ELR (cell line): ENCODE measurements around the gene CST3.
A peak's percentile ranks its signal among the peaks of the same experiment; 100 is the strongest.
"Not testable (repeated sequence)": the region's sequence is repeated elsewhere in the genome, so short reads cannot be mapped to it uniquely, and the experiment has no call there.

Experiments used
- DNase-seq: peaks from one replicate; pipeline ENCODE4 v3.0.0-alpha.2; 2015; ENCODE audit warnings: low read depth

The CST3 gene

DNA sequence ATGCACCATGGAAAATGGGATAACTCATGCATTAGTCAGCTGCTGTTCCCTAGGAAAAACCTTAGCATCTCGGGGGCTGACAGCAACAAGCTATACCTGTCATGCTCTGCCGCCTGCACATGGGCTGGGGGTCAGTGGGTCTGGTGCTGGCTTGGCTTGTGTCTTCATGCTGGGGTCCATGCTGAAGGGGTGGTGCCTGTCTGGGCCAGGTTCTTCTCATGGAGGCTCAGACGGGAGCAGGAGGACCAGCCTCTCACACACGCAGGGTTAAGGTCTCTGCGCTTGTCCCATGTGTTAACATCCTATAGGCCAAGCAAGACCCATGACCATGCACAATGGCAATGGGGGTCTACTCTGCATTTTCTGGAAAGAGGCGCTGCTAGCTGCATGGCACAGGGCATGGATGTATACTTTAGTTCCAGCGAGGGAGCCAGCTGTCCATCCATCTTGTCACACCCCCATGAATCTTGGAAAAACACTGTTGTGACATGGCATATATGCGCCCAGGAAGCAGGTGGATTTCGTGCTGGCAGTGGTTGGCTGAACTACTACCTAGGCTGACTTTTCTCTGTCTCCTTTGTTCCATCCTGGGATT, 24.6 kb upstream of the CST3 start:
- DNase-seq = no peak

DNA sequence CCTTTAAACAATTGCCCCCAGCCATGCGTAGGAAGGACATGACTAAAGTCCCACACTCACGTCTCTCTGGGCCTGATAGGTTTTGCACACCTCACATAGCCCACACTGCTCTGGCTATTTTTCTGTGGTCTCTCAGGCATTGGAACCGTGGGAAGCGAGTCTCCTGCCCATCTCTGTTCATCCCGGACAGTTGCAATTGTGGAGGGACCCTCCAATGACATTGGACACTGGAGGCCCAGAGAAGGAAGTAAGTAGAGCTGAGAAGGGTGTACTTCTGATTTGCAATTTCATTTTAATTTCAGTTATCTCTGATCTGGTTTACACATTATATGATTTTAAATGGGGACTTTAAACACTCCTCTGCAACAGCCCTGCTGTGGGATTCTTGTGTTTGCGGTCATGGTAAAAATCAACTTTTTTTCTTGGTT, 23.3 kb upstream of the CST3 start:
- no peak for DNase-seq

DNA sequence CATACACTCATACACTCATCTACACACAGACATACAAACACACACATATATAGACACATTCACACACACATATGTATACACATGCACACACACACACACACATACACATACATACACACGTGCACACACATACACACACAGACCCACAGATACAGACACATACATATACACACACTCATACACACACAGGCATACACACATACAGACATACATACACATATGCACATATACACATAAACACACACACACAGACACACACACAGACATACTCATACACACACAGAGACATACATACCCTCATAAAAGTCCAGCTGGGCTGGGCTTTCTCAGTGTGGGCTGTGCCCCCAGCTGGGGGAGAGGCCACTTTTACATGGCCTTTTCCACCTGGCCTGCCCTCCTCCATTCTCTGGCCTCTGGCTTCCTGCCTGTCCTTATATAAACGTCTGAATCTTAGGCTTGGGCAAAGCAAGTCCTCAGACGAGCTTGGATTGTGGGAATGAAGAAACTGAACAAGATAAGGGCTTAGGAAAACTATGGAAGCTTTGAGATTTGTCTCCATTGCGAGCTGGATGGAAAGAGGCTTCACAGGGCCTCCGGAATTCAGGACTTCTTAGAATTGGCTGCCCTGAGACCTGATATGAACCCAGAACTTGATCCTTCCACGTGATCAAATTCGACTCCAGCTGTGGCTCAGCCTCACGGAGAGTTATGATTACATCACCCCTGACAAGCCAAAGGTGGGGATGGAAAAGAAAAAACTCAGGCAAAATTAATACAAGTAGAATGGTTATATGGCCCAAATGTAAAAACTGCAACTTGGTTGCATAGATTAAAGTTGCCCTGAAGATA, 22.5 kb upstream of the CST3 start:
- DNase-seq = no peak

DNA sequence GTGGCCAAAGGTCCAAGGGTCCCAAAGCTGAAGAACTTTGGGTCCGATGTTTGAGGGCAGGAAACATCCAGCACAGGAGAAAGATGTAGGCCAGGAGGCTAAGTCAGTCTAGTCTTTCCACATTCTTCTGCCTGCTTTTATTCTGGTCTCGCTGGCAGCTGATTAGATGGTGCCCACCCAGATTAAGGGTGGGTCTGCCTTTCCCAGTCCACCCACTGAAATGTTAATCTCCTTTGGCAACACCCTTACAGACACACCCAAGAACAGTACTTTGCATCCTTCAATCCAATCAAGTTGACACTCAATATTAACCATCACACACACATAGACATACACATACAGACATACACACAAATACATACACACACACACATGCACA, 21.8 kb upstream of the CST3 start:
- DNase-seq = not testable (repeated sequence)

DNA sequence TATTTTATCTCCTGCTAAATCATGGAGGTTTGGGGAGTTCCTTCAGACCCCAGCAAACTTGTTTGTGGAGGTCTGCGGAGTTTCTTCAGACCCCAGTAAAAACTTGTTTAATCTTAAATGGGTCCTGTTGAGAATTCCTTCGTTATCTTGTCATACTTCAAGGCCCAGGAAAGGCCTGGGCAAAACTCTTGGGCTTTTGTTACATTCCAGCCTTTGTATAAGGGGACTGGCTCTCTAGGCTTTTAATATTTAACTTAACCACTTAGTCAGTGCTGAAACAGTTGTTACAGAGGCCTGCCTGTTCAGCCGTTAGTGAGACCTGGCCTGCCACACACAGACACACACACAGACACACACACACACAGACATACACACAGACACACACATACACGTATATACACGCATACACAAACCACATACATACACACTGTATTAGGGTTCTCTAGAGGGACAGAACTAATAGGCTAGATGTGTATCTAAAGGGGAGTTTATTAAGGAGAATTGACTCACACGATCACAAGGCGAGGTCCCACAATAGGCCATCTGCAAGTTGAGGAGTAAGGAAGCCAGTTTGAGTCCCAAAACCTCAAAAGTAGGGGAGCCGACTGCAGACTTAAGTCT, 21.3 kb upstream of the CST3 start:
- no peak for DNase-seq

DNA sequence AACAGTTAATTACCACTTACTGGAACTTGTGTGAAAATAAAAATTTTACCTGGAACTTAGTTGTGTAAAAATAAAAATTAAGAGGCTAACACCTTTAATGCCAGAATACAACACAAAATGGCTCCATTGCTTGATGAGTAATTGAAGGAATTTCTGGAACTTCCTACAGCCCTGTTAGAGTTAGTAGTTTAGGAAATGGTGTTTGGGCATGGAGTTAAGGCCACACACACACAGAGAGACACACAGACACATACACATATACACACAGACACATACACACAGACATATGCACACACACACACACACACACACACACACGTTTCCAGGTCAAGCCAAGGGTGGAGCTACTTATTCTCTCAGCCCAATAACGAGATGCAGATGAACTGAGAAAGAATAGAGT, 20.6 kb upstream of the CST3 start:
- DNase-seq = no peak

DNA sequence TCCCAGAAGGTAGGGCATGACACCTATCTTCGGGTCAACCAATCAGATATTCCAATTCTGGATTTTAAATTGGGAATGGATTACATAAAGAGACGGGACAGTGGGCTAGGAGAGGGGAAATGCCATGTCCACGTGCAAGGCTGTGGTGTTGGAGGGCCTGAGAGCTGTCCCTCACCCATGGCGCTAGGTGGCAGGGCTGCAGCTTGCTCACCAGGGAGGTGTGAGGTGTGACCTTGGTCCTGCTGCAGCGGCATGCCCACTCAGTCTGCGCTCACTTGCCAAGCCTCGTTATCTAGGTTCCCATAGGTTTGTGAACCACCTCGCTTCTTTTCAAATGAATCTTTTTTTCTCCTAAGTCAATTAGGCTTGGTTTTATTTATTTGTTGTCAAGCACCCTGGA, 19.4 kb upstream of the CST3 start:
- no peak for DNase-seq

DNA sequence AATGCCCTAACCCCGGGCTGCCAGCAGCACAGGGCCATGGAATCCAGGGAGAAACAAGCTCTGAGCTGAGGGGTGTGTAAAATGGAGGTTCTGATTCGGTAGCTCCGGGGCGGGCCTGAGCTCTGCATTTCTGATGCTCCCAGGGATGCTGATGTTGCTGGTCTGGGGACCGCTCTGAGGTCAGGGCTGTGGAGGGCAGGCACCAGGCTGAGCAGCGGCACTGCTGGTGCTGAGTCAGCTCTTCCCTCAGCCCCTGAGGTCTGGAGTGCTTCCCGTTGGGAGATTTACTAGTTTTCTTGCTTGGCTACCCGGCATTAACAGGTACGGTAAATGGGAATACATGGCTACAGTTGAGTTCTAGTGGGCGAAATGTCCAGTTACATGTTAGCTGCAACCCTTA, 18.6 kb upstream of the CST3 start:
- DNase-seq = no peak

DNA sequence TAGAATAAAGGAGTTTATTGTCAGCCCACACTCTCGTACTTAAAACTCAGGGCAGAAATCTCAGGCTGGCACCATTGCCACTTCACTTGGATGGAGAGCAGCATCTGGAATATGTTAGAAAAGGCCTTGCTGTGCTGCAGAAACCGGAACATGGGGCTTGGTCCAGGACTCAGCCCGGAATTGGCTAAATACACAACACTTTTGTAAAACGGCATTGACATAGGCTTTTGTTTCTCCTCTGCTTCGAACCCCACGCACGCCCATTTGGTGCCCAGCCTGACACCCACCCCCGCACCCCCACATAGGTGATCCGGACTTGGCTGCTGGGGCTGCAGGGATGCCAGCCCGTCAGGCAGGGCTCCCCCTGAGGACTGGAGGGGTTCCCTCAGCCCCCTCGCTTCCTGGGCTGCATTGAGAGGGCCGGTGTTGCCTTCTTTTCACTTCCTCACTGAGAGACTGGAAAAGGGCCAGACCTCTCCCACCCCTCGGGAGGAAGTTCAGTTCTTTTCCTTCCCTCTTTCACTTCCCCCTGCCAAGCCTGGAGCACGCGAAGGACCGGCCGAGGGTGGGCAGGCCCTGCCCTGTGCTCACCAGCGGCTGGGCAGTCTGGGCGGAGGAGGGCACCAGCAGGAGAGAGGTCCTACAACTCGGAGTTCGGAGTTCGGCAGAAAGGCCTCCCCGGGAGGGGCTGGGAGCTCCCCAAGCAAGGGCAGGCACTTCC, 17.9 kb upstream of the CST3 start:
- no peak for DNase-seq

DNA sequence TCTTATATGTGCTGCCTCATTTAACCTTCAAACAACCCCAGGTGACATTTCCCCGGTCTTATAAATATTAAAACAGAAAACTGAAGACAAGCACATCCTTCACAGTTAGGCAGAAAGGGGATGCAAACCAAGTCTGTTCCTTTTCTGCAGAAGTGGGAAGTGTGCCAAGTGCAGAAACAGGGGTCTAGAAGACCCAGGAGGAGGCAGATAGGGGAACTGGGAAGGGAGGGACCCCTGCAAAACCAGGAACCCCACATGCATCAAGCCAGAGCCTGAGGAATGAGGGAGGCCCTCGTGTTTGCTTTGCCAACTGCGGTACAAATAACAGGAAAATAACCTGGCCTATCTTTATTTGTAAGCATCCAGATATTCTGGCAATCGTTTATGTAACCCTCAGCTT, 17.0 kb upstream of the CST3 start:
- DNase-seq = no peak

DNA sequence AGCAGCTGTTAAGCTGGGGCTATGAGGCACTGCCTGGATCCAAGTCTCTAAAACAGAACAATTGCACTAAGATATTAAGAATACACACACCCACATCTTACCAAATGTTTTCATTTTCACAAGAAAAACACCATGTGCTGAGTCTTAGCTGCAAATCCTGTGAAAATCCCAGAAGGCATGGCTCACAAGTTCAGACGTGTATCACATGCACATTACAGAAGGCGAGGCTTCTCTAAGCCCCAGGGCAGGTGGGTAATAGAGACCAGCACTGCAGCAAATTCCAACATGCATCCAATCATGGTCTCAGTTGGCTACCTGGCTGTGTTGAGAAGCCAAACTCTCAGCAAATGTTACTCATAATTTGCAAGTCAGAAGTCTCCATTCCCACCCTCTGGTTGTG, 16.2 kb upstream of the CST3 start:
- DNase-seq = no peak

DNA sequence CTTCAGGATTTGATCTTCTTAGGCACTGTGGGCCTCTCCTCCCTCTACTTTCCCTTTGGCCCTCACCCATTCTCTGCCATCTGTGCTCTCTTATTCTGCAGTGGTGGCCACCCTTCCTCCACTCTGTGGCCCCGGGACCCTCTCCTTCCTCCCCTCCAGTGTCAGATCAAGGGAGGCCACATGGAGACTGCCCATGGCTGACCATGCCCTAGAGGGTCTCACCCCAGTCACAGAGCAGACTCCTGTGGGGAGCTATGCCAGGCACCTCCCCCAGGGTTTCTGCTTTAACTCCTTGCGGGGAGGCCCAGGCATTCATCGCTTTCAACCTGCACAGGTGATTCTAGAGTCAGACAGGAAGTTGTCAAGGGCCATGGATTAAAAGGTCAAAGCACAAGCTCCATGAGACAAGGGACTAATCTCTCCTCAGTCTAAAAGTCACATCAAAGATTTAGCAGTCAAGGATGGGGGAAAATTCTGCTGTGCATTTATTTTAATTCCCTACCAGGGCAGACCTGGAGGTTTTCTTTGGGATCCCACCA, 15.7 kb upstream of the CST3 start:
- DNase-seq = no peak

DNA sequence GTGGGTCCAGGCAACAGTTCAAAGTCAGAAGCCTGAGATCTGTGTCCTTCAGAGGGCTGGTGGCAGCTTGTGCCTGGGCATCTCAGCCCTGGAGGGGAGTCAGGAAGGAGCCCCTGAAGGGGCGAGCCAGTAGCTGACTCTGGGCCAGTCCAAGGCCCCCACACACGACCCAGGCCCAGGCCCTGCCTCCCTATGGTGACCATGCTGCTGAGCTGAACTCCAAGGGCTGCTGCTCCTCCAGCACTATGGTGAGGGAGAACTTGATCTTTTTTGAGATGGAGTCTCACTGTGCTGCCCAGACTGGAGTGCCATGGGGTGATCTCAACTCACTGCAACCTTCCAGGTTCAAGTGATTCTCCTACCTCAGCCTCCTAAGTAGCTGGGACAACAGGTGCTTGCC, 15.2 kb upstream of the CST3 start:
- no peak for DNase-seq

DNA sequence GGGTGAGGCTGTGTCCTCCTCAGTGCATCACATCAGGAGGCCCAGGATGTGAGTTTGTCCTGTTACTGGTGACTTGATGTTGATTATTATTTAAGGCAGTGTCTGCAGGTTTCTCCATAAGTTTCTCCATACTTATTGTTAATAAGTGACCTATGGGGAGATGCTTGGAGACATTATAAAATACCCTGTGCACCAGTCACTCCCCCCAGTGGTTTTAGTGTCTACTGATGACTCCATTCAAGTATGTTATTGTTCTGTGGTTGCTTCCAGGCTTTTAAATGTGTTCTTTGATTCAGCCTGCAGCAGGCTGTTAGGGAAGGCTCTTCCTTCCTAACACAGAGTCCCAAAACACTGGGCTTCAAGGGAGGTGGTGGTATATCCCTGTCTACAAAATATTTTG, 14.6 kb upstream of the CST3 start:
- DNase-seq = peak; percentile 34

DNA sequence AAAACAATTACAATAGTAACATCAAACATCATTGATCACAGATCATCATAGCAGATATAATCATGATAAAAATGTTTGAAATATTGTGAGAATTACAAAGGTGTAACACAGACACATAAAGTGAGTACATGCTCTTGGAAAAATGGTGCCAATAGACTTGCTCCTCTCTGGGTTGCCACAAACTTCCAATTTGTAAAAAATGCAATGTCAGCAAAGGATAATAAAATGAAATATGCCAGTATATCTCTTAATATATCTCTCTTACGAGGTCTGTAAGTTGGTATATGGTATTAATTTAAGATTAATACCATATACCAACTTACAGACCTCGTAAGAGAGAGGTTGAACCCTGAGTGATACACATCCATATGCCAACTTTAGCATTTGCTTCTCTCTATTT, 13.4 kb upstream of the CST3 start:
- DNase-seq = no peak

DNA sequence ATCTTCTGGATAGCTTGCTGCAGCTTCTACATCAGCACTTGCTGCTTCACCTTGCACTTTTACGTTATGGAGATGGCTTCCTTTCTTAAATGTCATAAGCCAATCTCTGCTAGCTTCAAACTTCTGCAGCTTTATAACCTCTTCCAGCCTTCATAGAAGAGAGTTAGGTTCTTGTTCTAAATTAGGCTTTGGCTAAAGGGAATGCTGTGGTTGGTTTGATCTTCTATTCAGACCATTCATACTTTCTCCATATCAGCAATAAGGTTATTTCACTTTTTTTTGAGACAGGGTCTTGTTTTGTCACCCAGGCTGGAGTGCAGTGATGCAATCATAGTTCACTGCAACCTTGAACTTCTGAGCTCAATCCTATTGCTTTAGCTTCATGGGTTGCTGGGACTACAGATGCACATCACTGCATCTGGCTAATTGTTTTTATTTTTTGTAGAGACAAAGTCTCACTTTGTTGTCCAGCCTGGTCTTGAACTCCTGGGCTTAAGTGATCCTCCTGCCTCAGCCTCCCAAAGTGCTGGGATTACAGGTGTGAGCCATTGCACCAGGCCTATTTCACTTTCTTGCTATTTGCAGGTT, 12.2 kb upstream of the CST3 start:
- DNase-seq = no peak

DNA sequence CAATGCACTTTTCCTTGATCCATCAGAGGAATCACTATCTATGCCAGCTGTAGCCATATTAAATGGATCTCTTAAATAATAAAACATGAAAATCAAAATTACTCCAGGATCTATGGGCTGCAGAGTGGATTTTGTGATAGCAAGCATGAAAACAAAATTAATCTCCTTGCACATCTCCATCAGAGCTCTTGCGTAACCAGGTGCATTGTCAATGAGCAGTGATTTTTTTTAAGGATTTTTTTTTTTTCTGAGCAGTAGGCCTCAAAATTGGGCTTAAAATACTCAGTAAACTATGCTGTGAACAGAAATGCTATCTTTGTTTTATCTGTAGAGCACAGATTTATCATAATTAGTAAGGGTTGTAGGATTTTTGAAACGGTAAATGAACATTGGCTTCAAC, 11.5 kb upstream of the CST3 start:
- no peak for DNase-seq

DNA sequence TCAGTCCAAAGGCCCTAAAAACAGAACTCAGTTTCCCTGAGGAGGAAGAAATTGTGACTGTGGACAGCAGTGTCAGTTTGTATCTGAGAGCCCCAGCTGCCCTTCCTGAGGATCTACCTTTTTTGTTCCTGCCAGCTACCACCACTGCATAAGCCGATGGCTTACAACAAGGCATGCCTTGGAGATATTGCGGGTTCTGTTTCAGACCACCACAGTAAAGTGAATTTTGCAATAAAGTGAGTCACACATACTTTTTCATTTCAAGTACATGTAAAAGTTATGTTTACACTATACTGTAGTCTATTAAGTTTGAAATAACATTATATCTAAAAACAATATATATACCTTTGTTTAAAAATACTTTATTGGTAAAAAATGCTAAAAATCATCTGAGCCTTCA, 9.6 kb upstream of the CST3 start:
- peak; percentile 13 for DNase-seq

DNA sequence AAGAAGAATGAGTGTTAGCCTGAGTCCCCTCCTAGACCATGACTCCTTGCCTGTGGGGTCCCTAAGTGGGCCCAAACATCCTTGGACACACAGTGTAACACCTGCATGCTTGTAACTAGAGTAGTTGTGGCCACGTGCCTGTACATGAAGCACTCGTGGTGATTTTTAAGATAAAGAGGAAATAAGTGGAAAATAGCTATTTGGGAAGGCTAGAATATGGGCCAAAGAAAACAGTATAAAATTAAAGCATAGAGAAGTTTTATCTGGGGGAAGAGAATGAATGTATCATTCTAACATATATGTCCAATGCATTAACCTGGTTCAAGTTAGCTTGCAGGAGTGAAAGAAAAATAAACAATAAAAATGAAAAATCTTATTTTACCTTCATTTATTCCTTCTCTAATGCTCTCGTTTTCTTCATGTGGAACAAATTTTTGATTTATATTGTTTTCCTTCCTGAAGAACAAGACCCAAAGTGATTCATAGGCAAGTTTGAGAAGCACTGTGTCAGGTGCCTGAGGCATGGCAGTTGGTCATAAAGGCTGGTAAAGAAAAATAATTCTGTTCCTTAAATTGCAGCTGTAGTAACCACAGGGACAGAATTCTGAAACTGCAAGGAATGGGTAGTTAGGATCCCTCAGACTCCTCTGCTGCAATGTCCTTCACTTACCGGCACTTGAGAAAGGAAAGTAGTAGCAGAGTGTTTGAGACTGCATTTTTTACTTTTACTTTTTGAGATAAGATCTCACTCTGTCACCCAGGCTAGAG, 8.5 kb upstream of the CST3 start:
- DNase-seq = peak; percentile 28

DNA sequence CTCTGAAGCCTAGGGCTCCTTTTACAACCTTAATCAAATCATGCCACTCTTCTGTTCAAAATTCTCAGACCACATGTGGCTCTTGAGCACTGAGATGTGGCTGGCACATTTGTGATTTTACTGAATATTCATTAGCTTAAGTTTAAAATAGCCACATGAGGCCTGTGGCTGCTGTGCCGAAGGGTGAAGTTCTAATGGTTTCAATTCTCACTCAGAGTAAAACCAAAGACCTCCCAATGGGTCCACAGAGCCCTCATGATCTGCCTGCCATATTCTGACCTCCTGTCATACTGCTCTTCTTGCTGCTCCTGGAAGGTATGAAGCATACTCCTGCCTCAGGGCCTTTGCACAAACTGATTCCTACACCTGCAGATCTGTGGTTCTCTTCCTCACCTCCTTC, 7.8 kb upstream of the CST3 start:
- DNase-seq = no peak

DNA sequence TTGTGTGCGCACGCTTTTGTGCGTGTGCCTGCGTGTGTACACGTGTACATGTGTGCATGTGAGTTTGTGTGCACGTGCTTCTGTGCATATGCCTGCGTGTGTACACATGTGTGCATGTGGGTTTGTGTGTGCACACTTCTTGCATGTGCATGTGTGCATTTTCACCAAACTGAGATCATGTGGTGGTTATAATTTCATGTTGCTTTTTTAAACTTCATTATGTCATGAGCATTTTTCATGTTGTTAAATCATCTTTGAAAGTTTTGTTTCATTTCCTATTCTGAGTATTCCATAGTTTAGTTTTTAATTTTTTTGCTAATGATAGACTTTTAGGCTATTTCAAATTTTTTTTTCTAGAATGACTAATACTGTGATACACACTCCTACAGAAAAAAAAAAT, 6.4 kb upstream of the CST3 start:
- DNase-seq = no peak
